CD4-positive, alpha-beta T cell (primary cell): ENCODE measurements around the gene PCDH9. TPM values are rescaled to one million over a fixed set of nuclear protein-coding genes. Genes with fewer than 3 reads are reported as not detected.

ENCODE experiments used
- ATAC-seq: fragments of 200-7000 bp; cut with Tn5 transposase; one replicate; pipeline ENCODE4 v1.10.0; 2022; ENCODE audit warnings: mild to moderate bottlenecking; ENCODE audit not compliant: poor library complexity
- CTCF ChIA-PET: fragments of 350-600 bp; sonication (Branson Sonifier 250); formaldehyde crosslinking; loops from one replicate; lab custom pipeline; 2021; ENCODE audit warnings: antibody characterized with exemption, inconsistent platforms; lab: Charles Lee
- POLR2A ChIA-PET: fragments of 350-600 bp; sonication (Branson Sonifier 250); formaldehyde crosslinking; loops from one replicate; lab custom pipeline; 2021; ENCODE audit warnings: antibody characterized with exemption, inconsistent platforms; lab: Charles Lee
- DNase-seq, 14 experiments: peaks; one replicate each; pipeline ENCODE4 v3.0.0-alpha.2; 2013 to 2020; ENCODE audit warnings: mixed read lengths in 2 of 14
- H3K27ac ChIP-seq, 2 donors: one replicate each; pipeline versions ENCODE4 v1.5.1 to v1.7.0; 2013; ENCODE audit warnings: low read length in 2 of 2, low read depth in 1 of 2, mild to moderate bottlenecking in 1 of 2
- H3K27me3 ChIP-seq, 2 experiments: 1 replicate in 1 of 2; 2 replicates in 1 of 2; pipeline versions ENCODE4 v1.6.1 to v1.7.0; 2013; ENCODE audit warnings: low read length in 2 of 2, control low read depth in 1 of 2, mild to moderate bottlenecking in 1 of 2, moderate library complexity in 1 of 2; ENCODE audit not compliant: insufficient read depth in 2 of 2, control insufficient read depth in 1 of 2
- H3K36me3 ChIP-seq: one replicate; pipeline ENCODE4 v1.6.1; 2013; ENCODE audit warnings: low read length, control low read depth; ENCODE audit not compliant: insufficient read depth
- H3K4me1 ChIP-seq: one replicate; pipeline ENCODE4 v1.6.1; 2013; ENCODE audit warnings: low read length, control low read depth; ENCODE audit not compliant: insufficient read depth
- H3K4me3 ChIP-seq: one replicate; pipeline ENCODE4 v1.5.1; 2013; ENCODE audit warnings: mild to moderate bottlenecking, low read length, moderate library complexity
- H3K9me3 ChIP-seq, 2 experiments: 1 replicate in 1 of 2; 2 replicates in 1 of 2; pipeline versions ENCODE4 v1.6.1 to v1.7.0; 2013; ENCODE audit warnings: low read length in 2 of 2, mild to moderate bottlenecking in 2 of 2, control low read depth in 1 of 2, moderate library complexity in 1 of 2; ENCODE audit not compliant: control insufficient read depth in 1 of 2, insufficient read depth in 1 of 2
- H3K27ac Mint-ChIP-seq: one replicate; pipeline ENCODE4 v1.8.0; 2020; ENCODE audit warnings: mixed read lengths
- H3K27me3 Mint-ChIP-seq: one replicate; pipeline ENCODE4 v1.8.0; 2021; ENCODE audit warnings: mixed read lengths
- H3K36me3 Mint-ChIP-seq: one replicate; pipeline ENCODE4 v1.8.0; 2021; ENCODE audit warnings: low read depth, mixed read lengths
- H3K4me1 Mint-ChIP-seq: one replicate; pipeline ENCODE4 v1.8.0; 2021; ENCODE audit warnings: low read depth, mixed read lengths
- H3K4me3 Mint-ChIP-seq: one replicate; pipeline ENCODE4 v1.8.0; 2020; ENCODE audit warnings: mild to moderate bottlenecking, mixed read lengths
- H3K9me3 Mint-ChIP-seq: one replicate; pipeline ENCODE4 v1.8.0; 2020; ENCODE audit warnings: mixed read lengths
- CTCF ChIP-seq: fragments of 200-600 bp; IDR thresholded peaks from one replicate; pipeline ENCODE4 v1.8.0; 2022; ENCODE audit warnings: antibody characterized with exemption, mild to moderate bottlenecking
- intact Hi-C, 2 experiments: fragments of 100-400 bp; cut with DNase I in 1 of 2; cut with micrococcal nuclease in 1 of 2; formaldehyde crosslinking; loops; one replicate each; pipeline versions ENCODE4 v1.15.1 to v1.9.0; 2023 to 2025; cut with DNase I, micrococcal nuclease
- total RNA-seq, 174 experiments: library from RNA in 2 of 174; stranded (reverse) in 2 of 174; gene quantifications; one replicate each; pipeline ENCODE4 v1.2.3 and lab custom pipeline; 2021 to 2026

PCDH9 gene
- total RNA-seq, 2 experiments from 2014 or later = 0.08 to 0.19 TPM

GRCh38 chr13:67135356-67135755 is 94.8 kb downstream of the PCDH9 start:
- Histone ChIP-seq H3K9me3 (no peaks in the 10 kb centered on the region), H3K4me3 (no peak overlapping the region), H3K36me3 (no peaks in the 10 kb centered on the region), H3K4me1 (no peaks in the 10 kb centered on the region), H3K27me3 (no peaks in the 10 kb centered on the region), H3K27ac (no peak overlapping the region)
- no peak for ATAC-seq
- intact Hi-C loops = no loop called here
- Mint-ChIP-seq H3K36me3 (no peaks in the 10 kb centered on the region), H3K9me3 (no peaks in the 10 kb centered on the region), H3K4me1 (no peaks in the 10 kb centered on the region), H3K4me3 (no peak overlapping the region), H3K27me3 (no peaks in the 10 kb centered on the region), H3K27ac (no peak overlapping the region)
- no peak for TF ChIP-seq CTCF
- POLR2A ChIA-PET = no interaction called here
- DNase-seq = no peak
- CTCF ChIA-PET = no interaction called here

GRCh38 chr13:67134417-67135129 is 95.6 kb downstream of the PCDH9 start:
- POLR2A ChIA-PET = no interaction called here
- Mint-ChIP-seq H3K4me1 (no peaks in the 10 kb centered on the region), H3K36me3 (no peaks in the 10 kb centered on the region), H3K27me3 (no peaks in the 10 kb centered on the region), H3K27ac (no peak overlapping the region), H3K9me3 (no peaks in the 10 kb centered on the region), H3K4me3 (peak overlapping the region; percentile 2)
- H3K9me3 ChIP-seq = no peaks in the 10 kb centered on the region
- no peak for TF ChIP-seq CTCF
- H3K27me3 ChIP-seq = no peaks in the 10 kb centered on the region
- ATAC-seq = no peak
- CTCF ChIA-PET = no interaction called here
- H3K36me3 ChIP-seq = no peaks in the 10 kb centered on the region
- H3K4me3 ChIP-seq = no peak overlapping the region
- no peaks in the 10 kb centered on the region for H3K4me1 ChIP-seq
- intact Hi-C loops = no loop called here
- H3K27ac ChIP-seq = no peak overlapping the region
- DNase-seq = no peak

GRCh38 chr13:67133476-67133875 is 96.7 kb downstream of the PCDH9 start:
- intact Hi-C loops = no loop called here
- Histone ChIP-seq H3K4me3 (no peak overlapping the region), H3K27ac (no peak overlapping the region), H3K9me3 (no peaks in the 10 kb centered on the region), H3K27me3 (no peaks in the 10 kb centered on the region), H3K4me1 (no peaks in the 10 kb centered on the region), H3K36me3 (no peaks in the 10 kb centered on the region)
- ChIA-PET CTCF (no interaction called here), POLR2A (no interaction called here)
- no peak overlapping the region for H3K4me3 Mint-ChIP-seq
- no peaks in the 10 kb centered on the region for H3K27me3 Mint-ChIP-seq
- DNase-seq (no peak), ATAC-seq (no peak)
- no peak overlapping the region for H3K27ac Mint-ChIP-seq
- no peaks in the 10 kb centered on the region for H3K4me1 Mint-ChIP-seq
- H3K36me3 Mint-ChIP-seq = no peaks in the 10 kb centered on the region
- H3K9me3 Mint-ChIP-seq = no peaks in the 10 kb centered on the region
- no peak for TF ChIP-seq CTCF
